Measurements from ENCODE around the gene LANCL2. TPM values are rescaled to one million over a fixed set of nuclear protein-coding genes. Genes with fewer than 3 reads are reported as not detected.

Gene LANCL2
- total RNA-seq, 1 experiment from 2014 or later, result 26.4 TPM

- Mint-ChIP-seq H3K4me3 (no peak overlapping the region), H3K9me3 (no peaks in the 10 kb centered on the region), H3K4me1 (peaks cover 6 to 7% of the 10 kb centered on the region in 2 experiments; a peak in 3 of 4 replicates), H3K36me3 (ENCODE audit: insufficient read depth in 1 of 3, low read depth in 3 of 3) (no peaks in the 10 kb centered on the region), H3K27me3 (ENCODE audit: low read depth) (peaks cover 3% of the 10 kb centered on the region; the same call in 1 of the 2 replicates), H3K27ac (peak overlapping the region in 2 of 3 experiments; percentile 40 to 54; a peak in 3 of 7 replicates)
- Histone ChIP-seq H3K14ac (ENCODE audit: insufficient read depth, low read length) (no peak overlapping the region; the same call in 1 of the 2 replicates), H2AK5ac (ENCODE audit: insufficient read length, low read length) (no peak overlapping the region), H3K9me3 (ENCODE audit: control insufficient read depth, low read depth, low read length) (no peaks in the 10 kb centered on the region), H2AFZ (ENCODE audit: low read length) (no peak overlapping the region), H2BK120ac (ENCODE audit: low read depth, low read length, poor library complexity, severe bottlenecking) (no peak overlapping the region), H4K20me1 (ENCODE audit: control insufficient read depth, insufficient read depth, insufficient read length) (no peaks in the 10 kb centered on the region), H4K5ac (ENCODE audit: insufficient read length, low read depth, low read length) (no peak overlapping the region), H3K9ac (ENCODE audit: extremely low read depth, insufficient read length, low read length) (no peak overlapping the region), H2BK20ac (ENCODE audit: low read depth, low read length, poor library complexity, severe bottlenecking) (no peak overlapping the region), H4K91ac (ENCODE audit: insufficient read length, low read depth, low read length) (no peak overlapping the region), H3K23ac (ENCODE audit: insufficient read length, low read depth, low read length) (no peak overlapping the region), H3K23me2 (ENCODE audit: insufficient read length, low read depth, low read length, poor library complexity, severe bottlenecking) (no peaks in the 10 kb centered on the region), H3T11ph (ENCODE audit: low read length) (no peak overlapping the region), H3K4ac (ENCODE audit: low read depth, low read length) (no peak overlapping the region), H3K79me1 (ENCODE audit: insufficient read depth, low read depth, low read length, poor library complexity, severe bottlenecking) (no peaks in the 10 kb centered on the region), H2BK15ac (ENCODE audit: low read depth, low read length) (no peak overlapping the region), H3K27ac (ENCODE audit: insufficient read length, low read depth, low read length) (no peak overlapping the region), H3K27me3 (ENCODE audit: insufficient read depth, low read length) (no peaks in the 10 kb centered on the region), H3K4me2 (ENCODE audit: insufficient read depth, insufficient read length, low read length) (no peak overlapping the region), H3K18ac (ENCODE audit: insufficient read length, low read depth, low read length) (no peak overlapping the region), H2BK5ac (ENCODE audit: insufficient read length, low read length) (no peak overlapping the region), H2BK12ac (ENCODE audit: insufficient read length, low read depth, low read length) (no peak overlapping the region), H4K8ac (replicated peaks; ENCODE audit: insufficient read length, low read depth, low read length) (no peak overlapping the region), H3K79me2 (ENCODE audit: insufficient read depth, low read length) (no peaks in the 10 kb centered on the region), H3K4me1 (ENCODE audit: insufficient read depth, low read length) (no peaks in the 10 kb centered on the region), H3K56ac (ENCODE audit: insufficient read length, low read depth, low read length) (no peak overlapping the region)
- DNase-seq, result no peak
- WGBS (ENCODE audit: extremely low coverage, insufficient read length, low lambda C conversion rate), result no CpG with 5 or more reads among the region's 19 CpGs
- no peak for TF ChIP-seq CTCF (conservative IDR thresholded peaks at IDR 0.05)
Observed at GRCh38 chr7:55438757-55439525, 73.8 kb downstream of the LANCL2 start.

Data from H9 (cell line).